PFSK-1 (cell line): Measurements from ENCODE around the gene GNRH2.

Experiments used
- POLR2AphosphoS5 ChIP-seq: IDR thresholded peaks from 2 replicates; pipeline ENCODE4 v1.6.1; 2012; ENCODE audit warnings: low read depth, mild to moderate bottlenecking, control low read depth, low read length, moderate library complexity
- REST ChIP-seq, 2 experiments: IDR thresholded peaks; 2 replicates each; pipeline versions ENCODE4 v1.6.1 to v1.8.0; 2011 to 2012; ENCODE audit warnings: low read depth in 2 of 2, low read length in 2 of 2, control low read depth in 1 of 2, inconsistent platforms in 1 of 2, mild to moderate bottlenecking in 1 of 2, moderate library complexity in 1 of 2; ENCODE audit not compliant: insufficient read depth in 1 of 2
- SIN3A ChIP-seq: IDR thresholded peaks from 2 replicates; pipeline ENCODE4 v1.6.1; 2012; ENCODE audit warnings: mild to moderate bottlenecking, low read length, moderate library complexity, borderline replicate concordance; ENCODE audit not compliant: insufficient read depth

GRCh38 chr20:3047486-3048419 lies 4.3 kb downstream of the GNRH2 start:
- no peak for TF ChIP-seq SIN3A
- TF ChIP-seq POLR2AphosphoS5 = no peak
- no peak for TF ChIP-seq REST (IDR thresholded peaks at IDR 0.05; ENCODE audit: insufficient read depth in 1 of 2, low read depth in 2 of 2, low read length in 2 of 2)
